Limb (tissue), 2 donors: ENCODE measurements around the gene ADA.
"Not testable (repeated sequence)": the region's sequence is repeated elsewhere in the genome, so short reads cannot be mapped to it uniquely, and the experiment has no call there.

ENCODE experiments used
- DNase-seq, 2 donors: peaks; one replicate each; pipeline ENCODE4 v3.0.0-alpha.2; 2016; ENCODE audit errors: extremely low spot score in 2 of 2

Gene ADA

DNA sequence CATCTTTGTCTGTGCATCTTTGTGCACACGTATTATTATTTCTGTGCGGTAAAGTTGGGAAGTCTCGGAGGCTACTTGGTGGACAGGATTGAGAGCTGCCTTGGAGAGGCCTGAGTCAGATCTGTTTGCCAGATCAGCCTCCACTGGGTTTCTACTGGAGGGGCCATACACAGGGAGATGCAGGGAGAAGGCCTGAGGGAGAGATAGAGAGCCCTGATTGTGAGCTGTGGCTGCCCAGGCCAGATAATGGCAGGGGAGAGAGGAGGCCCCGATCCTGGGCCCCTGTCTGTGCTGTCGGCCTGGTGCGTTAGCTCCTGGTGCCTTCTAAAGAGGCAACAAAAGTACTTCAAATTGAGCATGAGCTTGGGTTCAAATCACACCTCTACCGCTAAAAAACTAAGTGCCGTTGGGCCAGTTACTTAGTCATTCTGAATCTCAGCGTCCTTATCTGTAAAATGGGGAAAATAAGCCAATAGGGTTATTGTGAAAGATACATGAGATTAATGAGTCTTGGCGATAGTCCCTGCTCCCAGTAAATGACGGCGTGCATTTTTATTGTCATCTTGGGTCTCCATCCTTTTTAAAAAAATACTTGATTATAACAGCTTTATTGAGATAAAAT lies 27.6 kb upstream of the ADA start:
- DNase-seq, result no peak

DNA sequence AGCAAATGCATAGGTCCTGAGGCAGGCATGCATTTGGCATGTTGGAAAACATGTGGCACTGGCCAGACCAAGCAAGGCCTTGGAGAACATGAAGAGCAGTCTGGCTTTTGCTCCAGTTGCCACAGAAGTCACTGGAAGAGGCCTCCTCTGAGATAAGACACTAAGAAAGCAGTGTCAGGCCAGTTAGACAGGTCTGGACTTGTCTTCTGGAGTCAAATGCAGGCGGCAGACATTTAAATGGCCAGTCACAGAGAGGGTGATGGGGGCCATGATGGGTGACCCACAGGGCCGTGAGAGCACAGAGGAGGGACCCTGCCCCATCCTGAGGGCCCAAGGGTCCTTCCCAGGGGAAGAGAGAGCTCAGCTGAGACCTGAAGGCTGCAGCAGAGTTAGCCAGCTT lies 26.7 kb upstream of the ADA start:
- DNase-seq, result no peak

DNA sequence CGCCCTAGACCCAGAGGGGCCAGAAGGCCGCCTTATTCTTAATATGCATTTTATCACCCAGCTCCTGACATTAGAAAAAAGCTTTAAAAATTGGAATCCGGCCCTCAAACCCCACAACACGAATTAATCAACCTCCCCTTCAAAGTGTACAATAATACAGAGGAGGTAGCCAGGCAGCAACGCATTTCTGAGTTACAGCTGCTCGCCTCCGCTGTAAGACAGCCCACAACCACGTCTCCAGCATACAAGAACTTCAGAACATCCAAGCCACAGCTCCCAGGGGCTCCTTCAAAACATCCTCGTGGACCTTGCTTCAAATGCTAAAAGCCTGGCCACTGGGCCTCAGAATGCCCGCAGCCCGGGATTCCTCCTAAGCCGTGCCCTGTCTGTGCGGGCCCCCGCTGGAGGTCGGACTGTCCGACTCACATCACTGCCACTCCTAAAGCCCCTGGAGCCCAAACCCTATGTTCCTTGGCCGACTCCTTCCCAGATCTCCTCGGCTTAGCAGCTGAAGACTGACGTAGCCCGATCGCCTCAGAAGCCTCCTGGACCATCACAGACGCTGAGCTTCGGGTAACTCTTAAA lies 20.9 kb upstream of the ADA start:
- DNase-seq, result not testable (repeated sequence)

DNA sequence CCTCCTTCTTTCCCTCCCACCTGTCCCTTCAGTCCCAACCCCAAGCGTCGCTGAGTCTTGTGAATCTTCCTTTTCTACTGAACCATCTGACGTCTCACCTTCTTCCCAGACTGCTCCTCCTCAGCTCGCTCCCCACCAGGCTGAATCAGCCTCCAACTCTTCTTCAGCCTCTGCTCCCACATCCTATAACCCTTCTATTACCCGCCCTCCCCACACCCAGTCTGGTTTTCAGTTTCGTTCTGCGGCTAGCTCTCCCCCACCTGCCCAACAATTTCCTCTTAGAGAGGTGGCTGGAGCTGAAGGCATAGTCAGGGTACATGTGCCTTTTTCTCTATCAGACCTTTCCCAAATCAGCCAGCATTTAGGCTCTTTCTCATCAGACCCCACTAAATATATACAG lies 20.0 kb upstream of the ADA start:
- DNase-seq, result not testable (repeated sequence)

DNA sequence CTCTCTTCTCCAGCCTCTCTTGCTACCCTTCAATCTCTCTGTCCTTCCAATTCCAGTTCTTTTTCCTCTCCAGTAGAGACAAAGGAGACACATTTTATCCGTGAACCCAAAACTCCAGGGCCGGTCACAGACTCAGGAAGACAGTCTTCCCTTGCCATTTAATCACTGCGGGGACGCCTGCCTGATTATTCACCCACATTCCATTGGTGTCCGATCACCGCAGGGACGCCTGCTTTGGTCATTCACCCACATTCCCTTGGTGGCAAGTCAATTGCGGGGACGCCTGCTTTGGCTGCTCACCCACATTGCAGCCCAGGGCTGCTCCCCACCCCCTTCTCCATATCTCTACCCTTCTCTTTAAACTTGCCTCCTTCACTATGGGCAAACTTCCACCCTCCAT lies 19.4 kb upstream of the ADA start:
- not testable (repeated sequence) for DNase-seq

DNA sequence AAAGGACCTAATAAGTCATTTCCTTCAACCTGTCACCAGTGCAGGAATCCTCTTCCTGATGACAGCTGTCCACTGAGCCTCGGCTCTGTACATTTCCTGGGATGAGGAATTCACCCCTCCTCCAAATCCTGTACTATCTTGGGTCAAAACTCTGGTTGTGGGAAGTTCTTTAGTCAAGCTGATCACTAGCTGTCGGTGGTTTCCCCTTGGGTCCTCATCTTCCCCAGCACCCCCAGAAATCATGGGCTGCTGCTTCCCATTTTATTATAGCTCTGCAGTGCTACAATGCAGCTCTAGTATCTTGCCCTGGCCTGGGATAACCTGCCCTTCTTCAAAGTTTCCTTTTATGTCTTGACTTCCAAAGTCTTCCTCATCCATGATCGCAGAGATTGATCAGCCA lies 14.6 kb upstream of the ADA start:
- no peak for DNase-seq

DNA sequence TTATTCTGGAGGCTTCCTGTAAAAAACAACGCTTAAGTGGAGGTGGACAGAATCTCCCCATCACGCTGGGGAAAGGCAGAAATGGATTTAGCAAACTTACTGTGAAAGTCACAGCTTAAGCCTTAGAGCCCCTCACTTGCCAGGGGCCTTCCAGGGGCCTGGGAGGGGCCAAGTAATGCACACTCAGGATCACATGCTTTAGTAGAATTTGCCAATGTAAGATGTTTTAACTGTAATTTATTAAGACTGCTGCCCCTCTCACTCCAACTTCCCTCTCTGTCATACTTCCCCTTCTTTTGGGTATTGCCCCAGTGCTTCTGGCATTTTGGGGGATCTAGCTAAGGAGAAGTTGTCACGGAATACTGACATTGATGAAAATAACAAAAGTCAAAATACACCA lies 12.6 kb upstream of the ADA start:
- no peak for DNase-seq

DNA sequence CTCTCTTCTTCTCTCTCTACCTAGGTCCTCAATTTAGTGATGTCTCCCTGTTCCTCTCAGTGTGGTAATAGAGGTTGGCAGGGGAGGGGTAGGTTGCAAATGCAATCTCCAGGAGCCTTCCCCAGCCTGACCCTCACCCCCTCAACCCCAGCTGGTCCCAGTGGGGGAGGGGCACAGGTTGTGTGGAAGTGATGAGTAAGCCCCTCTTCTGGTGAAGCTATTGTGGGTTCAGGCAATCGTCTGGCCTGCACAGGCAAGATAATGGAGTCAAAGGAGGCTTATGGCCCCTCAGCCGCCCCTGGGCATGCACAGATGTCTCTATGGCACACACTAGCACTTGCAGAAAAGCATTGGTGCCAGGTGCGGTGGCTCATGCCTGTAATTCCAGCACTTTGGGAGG lies 10.8 kb upstream of the ADA start:
- DNase-seq, result no peak

DNA sequence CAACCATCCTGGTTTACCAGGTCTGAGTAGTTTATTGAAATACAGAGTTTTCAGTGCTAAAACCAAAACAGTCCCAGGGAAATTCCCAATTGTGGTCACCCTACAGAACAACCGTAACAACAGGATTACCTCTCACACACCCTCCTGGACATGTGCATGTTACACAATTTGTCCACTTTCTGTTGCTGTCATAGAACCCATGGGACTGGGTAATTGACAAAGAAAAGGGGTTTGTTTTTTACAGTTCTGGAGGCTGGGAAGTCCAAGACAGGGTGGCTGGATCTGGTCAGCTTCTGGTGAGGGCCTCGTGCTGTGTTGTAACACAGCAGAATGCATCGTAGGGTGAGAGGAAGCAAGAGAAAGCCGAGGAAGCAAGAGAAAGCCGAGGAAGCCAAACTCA lies 9.1 kb upstream of the ADA start:
- no peak for DNase-seq

DNA sequence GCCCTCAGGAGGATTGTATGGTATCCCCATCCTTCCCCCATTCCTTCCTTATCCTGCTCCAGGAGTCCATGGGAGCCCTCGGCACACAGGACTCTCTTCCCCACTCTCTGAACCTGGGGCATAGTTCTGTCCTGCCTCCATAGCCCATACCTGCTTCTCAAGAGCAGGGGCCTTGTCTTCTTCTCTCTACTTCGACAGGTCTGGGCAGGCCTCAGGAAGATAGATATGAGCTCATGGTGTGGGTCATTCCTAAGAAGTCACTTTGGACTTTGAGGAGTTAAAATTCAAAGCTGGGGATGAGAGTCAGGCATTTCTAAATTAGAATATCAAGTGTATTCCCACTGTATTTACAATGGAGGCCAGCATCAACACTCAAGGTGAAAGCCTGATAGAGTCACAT lies 8.4 kb upstream of the ADA start:
- no peak for DNase-seq

DNA sequence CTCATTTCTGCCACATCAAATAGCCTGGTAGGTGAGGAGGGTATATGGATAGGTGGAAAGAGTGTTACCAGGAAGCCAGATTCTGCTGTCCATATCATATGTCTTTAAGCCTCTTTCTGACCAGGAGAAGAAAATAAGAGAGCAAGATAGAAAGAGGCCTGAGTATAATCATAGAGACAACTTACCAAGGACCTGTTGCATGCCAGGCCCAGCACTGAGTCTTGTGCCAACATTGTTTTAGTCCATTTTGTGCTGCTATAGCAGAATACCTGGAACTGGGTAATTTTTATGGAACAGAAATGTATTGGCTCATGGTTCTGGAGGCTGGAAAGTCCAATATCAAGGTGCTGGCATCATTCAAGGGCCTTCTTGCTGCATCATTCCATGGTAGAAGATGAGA lies 7.3 kb upstream of the ADA start:
- DNase-seq, result no peak

DNA sequence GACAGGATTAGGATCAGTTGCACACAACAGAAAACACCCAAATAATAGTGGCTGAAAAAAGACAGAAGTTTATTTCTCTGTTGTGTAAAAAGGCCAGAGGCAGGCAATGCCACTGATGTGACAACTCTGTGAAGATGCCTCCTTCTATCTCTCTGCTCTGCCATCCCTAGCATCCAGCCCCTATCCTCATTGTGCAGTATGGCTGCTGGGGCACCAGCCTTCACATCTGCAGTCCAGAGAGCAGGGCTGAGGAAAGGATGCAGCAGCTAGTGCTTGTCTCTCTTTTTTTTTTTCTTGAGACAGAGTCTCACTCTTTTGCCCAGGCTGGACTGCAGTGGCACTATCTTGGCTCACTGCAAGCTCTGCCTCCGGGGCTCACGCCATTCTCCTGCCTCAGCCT lies 6.4 kb upstream of the ADA start:
- no peak for DNase-seq

DNA sequence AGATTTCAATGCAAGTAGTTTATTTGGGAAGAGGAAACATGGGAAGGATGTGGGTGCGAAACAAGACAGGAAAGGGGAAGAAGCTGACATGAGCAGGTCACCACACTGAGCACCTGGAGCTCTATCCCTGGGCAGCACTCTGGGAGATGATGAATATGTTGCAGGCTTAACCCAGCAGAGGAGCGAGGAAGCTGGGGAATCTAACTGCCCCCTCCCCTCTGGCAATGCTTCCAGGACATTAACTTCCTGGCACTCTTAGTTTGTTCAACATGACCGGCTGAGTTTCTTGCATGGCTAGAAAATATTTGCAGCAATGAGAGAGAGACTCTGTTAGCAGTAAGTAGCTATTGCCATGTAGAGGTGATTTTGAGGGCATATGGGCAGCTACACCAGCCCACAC lies 4.9 kb upstream of the ADA start:
- no peak for DNase-seq

DNA sequence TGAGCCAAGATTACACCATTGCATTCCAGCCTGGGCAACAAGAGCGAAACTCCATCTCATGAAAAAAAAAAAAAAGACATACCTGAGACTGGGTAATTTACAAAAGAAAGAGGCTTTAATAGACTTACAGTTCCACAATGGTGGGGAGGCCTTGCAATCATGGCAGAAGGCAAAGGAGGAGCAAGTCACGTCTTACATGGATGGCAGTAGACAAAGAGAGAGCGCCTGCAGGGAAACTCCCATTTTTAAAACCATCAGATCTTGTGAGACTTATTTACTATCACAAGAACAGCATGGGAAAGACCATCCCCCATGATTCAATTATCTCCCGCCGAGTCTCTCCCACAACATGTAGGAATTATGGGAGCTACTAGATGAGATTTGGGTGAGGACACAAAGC lies 2.7 kb upstream of the ADA start:
- not testable (repeated sequence) for DNase-seq

DNA sequence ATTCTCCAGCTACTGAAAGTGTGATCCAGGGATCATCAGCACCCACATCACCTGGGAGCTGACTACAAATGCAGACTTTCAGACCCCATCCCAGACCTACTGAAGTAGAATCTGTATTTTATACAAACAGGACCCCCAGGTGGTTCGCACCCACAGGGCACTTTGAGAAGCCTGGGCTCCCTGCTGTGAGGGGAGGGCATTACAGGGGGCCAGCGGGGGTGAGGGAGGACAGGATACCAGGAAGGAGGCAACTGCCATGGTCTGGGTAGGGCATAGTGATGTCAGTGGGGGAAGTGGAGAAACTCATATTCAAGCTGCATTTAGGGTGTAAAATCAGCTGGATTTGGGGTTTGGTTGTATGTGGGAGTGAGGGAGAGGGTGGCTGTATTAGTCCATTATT lies 2.0 kb upstream of the ADA start:
- DNase-seq, result no peak

DNA sequence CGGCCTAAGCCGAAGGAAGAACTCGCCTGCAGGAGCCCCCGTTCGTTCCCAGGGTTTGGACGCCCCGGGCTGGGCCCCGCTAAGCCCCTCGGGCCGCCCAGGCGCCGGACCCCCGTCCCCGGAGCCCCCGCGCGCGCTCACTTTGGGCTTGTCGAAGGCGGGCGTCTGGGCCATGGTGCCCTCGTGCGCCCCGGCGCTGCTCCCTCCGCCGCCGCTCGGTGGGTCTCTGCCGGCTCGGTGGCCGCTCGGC lies 140 bp downstream of the ADA start:
- no peak for DNase-seq

DNA sequence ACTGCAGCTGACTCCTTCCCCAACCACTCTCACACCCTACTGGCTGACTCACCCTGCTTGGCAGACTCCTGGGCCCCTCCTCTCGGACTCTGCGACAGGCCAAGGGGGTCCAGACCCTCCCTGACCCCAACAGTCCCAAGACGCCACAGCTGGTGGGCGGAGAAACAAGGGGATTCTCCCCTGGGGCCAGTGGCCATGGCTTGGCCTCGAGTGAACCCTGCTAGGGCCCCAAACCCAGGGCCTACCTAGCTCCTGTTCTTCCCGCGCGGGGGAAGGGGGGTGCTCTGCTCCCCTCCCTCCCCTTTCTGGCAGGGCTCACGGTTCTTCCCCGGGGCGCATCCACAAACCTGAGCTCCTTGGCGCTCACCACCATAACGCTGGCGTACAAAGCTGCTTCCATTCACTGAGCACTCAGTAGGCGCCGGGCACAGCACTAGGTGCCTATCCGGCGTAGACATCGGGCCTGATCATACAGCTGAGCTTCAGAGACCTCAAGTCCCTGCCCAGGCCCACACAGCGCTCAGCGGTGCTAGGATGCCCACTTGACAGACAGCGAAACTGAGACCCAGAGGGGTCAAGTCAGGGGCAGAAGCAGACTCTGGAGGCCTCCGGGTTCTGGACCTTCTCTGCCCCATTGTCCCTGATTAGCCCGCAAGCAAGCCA lies 597 bp downstream of the ADA start:
- DNase-seq, result no peak

DNA sequence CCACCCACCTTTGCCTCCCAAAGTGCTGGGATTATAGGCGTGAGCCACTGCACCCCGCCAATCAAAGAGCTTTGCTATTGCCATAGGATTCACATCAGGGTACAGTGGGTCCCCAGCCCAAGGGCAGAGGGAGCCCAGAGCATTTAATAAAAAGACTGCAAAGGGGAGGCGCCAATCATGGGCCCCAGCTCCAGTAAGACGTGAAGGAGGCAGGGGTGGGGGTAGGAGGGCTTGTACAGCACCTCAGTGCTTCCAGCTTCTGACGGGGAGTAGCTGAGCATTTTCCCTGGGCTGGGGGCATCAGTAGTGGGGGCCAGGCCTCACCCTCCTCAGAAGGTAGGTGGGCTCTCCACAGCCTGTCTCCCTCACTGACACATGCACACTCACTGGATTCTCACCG lies 1.5 kb downstream of the ADA start:
- no peak for DNase-seq

DNA sequence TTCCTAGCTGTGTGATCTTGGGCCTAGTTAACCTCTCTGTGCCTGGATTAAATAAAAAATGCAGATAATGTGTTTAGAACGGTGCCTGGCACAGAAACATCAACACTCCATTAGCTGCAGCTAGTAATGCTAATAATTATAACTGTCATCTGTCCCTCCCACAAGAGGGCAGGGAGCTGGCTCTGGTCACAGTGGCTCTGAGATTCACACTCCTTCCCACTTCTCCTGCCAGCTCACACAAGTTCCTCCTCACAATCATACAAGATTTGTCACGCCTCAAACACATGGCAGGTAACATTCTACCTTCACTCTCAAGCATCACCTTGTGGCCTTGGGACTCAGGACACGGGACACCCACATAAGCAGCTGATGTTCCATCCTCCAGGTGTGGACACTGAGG lies 2.4 kb downstream of the ADA start:
- DNase-seq, result no peak

DNA sequence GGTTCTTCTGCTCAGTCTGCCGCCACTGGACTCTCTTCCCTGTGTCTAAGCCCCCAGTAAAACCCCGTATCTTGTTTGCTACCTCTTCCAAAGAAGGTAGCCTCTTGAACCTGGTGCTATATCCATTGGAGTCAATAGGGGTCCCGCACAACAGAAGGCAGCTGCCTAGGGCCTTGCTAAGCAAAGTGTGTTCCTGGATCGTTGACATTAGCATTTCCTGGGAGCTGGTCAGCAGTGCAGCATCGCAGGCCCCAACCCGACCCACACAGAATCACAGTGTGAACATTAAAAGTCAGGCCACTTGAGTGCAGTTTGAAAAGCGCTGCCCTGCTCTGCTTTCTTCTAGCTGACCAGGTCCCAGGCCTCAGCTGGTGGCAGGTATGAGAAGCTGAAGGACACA lies 2.9 kb downstream of the ADA start:
- DNase-seq, result no peak

DNA sequence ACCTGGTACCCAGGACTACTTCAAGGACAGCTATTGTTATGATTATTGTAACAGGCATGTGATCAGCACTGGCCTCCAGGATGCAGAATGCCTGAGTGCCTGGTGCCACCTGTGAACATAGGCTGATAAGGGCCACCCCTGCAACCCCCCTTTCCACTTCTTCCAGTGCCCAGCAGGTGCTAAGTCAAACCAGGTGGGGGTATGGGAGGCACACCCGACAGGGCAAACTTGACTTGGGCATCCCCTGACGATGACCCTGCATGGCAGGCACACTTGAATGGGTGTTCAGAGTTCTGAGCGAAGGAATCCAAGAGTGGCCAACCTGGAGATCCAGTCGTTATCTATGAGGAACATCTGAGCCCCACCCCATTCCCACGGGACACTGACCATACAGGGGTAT lies 3.4 kb downstream of the ADA start:
- no peak for DNase-seq

DNA sequence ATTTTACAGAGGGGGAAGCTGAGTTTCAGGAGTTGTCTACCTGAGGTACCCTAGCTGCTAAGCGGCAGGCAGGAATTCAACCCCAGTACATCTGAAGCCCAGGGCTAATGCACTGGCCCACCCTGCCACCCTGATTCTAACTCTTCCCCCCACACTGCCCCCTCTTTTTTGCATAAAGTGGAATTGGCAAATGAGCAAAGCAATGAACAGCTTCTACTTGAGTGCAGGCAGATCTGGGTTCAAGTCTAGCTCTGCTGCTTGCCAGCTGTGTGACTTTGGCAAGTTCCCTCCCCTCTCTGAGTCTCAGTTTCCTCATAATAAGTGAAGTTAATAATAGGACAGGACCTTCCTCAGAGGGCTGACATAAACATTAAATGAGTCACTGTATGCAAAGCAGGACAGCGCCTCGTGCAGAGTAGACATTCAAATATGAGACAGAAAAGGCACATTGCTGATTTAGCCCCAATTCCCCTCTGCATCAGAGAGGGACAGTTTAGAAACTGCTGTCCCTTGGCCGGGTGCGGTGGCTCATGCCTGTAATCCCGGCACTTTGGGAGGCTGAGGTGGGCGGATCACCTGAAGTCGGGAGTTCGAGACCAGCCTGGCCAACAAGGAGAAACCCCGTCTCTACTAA lies 4.7 kb downstream of the ADA start:
- no peak for DNase-seq

DNA sequence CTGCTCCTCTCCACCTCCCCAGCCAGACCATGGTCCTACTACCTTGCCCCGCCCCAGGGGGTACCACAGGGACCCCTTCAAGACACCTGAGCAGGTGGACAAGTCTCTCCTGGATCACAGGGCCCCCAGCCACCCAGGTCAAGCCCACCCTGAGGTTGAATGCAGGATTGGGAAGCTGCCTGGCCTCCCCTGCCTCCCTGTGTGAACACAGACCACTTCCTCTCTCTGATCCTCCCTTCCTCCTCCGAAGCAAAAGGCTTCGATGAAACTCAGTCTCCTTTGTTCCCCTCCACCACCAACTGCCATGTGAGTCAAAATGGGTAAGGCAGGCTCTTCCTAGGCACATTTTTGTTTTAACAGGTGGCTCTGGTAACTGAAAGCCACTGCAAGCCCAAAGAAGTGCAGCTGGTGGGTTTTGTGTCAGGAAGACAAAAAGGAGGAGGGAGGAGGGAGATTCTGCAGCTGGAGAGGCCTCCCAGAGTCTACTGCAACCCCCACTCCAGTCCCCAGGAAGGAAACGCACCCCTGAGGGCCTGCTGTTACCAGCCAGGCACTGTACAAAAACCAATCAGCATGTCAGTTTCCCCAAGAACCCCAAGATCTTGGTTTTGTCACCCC lies 5.4 kb downstream of the ADA start:
- DNase-seq, result no peak
